Loucy (cell line): ENCODE data around the gene HLF.
A peak's percentile ranks its signal among the peaks of the same experiment; 100 is the strongest.

Experiments
- H2AFZ ChIP-seq: fragments of 200-600 bp; sonication (generic); 2 replicates; pipeline ENCODE4 v1.6.0; 2016; ENCODE audit warnings: antibody characterized with exemption, mild to moderate bottlenecking, low read length, moderate library complexity
- H3F3A ChIP-seq: fragments of 200-600 bp; 2 replicates; pipeline ENCODE4 v1.6.0; 2016; ENCODE audit warnings: antibody characterized with exemption, low read depth, mild to moderate bottlenecking
- H3K27me3 ChIP-seq: fragments of 200-600 bp; sonication (generic); 2 replicates; pipeline ENCODE4 v1.6.1; 2014; ENCODE audit warnings: low read length, mild to moderate bottlenecking; ENCODE audit not compliant: insufficient read depth, poor library complexity, severe bottlenecking
- H3K36me3 ChIP-seq: fragments of 200-600 bp; sonication (generic); 2 replicates; pipeline ENCODE4 v1.6.1; 2016; ENCODE audit warnings: low read length; ENCODE audit not compliant: insufficient read depth
- H3K4me1 ChIP-seq: fragments of 200-600 bp; sonication (generic); 2 replicates; pipeline ENCODE4 v1.5.1; 2014; ENCODE audit warnings: low read length, mild to moderate bottlenecking; ENCODE audit not compliant: insufficient read depth, poor library complexity, severe bottlenecking
- H3K4me2 ChIP-seq: fragments of 200-600 bp; sonication (generic); 2 replicates; pipeline ENCODE4 v1.6.0; 2014; ENCODE audit warnings: antibody characterized with exemption, low read length, low read depth, mild to moderate bottlenecking; ENCODE audit not compliant: poor library complexity, severe bottlenecking
- H3K4me3 ChIP-seq: fragments of 200-600 bp; sonication (generic); 2 replicates; pipeline ENCODE4 v1.5.1; 2014; ENCODE audit warnings: low read length, mild to moderate bottlenecking, mixed read lengths; ENCODE audit not compliant: poor library complexity, severe bottlenecking
- H3K79me2 ChIP-seq: fragments of 200-600 bp; sonication (generic); 2 replicates; pipeline ENCODE4 v1.6.1; 2014; ENCODE audit warnings: low read length; ENCODE audit not compliant: insufficient read depth
- H3K9ac ChIP-seq: fragments of 200-600 bp; sonication (generic); 2 replicates; pipeline ENCODE4 v1.6.0; 2014; ENCODE audit warnings: mild to moderate bottlenecking, low read depth, low read length, moderate library complexity; ENCODE audit not compliant: poor library complexity, severe bottlenecking
- H3K9me2 ChIP-seq: fragments of 200-600 bp; sonication (generic); replicated peaks from 2 replicates; pipeline ENCODE4 v1.6.1; 2016; ENCODE audit warnings: low read depth, low read length, mixed read lengths
- H3K9me3 ChIP-seq: fragments of 200-600 bp; sonication (generic); 2 replicates; pipeline ENCODE4 v1.6.1; 2014; ENCODE audit warnings: mild to moderate bottlenecking, antibody characterized with exemption, low read length, low read depth; ENCODE audit not compliant: insufficient read depth
- H4K20me1 ChIP-seq: fragments of 200-600 bp; sonication (generic); 2 replicates; pipeline ENCODE4 v1.6.0; 2014; ENCODE audit warnings: antibody characterized with exemption, low read length, mild to moderate bottlenecking; ENCODE audit not compliant: insufficient read depth, poor library complexity, severe bottlenecking
- CTCF ChIP-seq: fragments of 200-600 bp; sonication (generic); conservative IDR thresholded peaks from 2 replicates; pipeline ENCODE4 v1.5.1; 2014; ENCODE audit warnings: mild to moderate bottlenecking, antibody characterized with exemption, low read length
- EZH2phosphoT487 ChIP-seq: fragments of 200-600 bp; IDR thresholded peaks from 2 replicates; pipeline ENCODE4 v1.6.1; 2018; ENCODE audit warnings: antibody characterized with exemption, mild to moderate bottlenecking, moderate library complexity, borderline replicate concordance

The HLF gene

GRCh38 chr17:55292094-55292493 lies 27.3 kb downstream of the HLF start:
- no peak overlapping the region for H3K4me2 ChIP-seq
- no peaks in the 10 kb centered on the region for H3K36me3 ChIP-seq
- H3F3A ChIP-seq = no peaks in the 10 kb centered on the region
- no peaks in the 10 kb centered on the region for H3K9me2 ChIP-seq
- H3K4me1 ChIP-seq = no peaks in the 10 kb centered on the region
- TF ChIP-seq CTCF = no peak
- no peak for TF ChIP-seq EZH2phosphoT487
- H2AFZ ChIP-seq = no peak overlapping the region
- H4K20me1 ChIP-seq = no peaks in the 10 kb centered on the region
- no peaks in the 10 kb centered on the region for H3K79me2 ChIP-seq
- H3K4me3 ChIP-seq = no peak overlapping the region
- no peaks in the 10 kb centered on the region for H3K27me3 ChIP-seq
- no peak overlapping the region for H3K9ac ChIP-seq
- no peaks in the 10 kb centered on the region for H3K9me3 ChIP-seq

GRCh38 chr17:55294042-55294751 lies 29.4 kb downstream of the HLF start:
- Histone ChIP-seq H3K36me3 (no peaks in the 10 kb centered on the region), H3F3A (no peaks in the 10 kb centered on the region), H3K9me3 (no peaks in the 10 kb centered on the region), H4K20me1 (no peaks in the 10 kb centered on the region), H3K4me1 (no peaks in the 10 kb centered on the region), H3K9me2 (no peaks in the 10 kb centered on the region), H3K79me2 (no peaks in the 10 kb centered on the region), H2AFZ (no peak overlapping the region), H3K9ac (no peak overlapping the region), H3K4me2 (no peak overlapping the region), H3K4me3 (no peak overlapping the region), H3K27me3 (no peaks in the 10 kb centered on the region)
- TF ChIP-seq CTCF (no peak), EZH2phosphoT487 (no peak)

GRCh38 chr17:55295411-55296170 lies 30.8 kb downstream of the HLF start:
- H3K4me2 ChIP-seq = no peak overlapping the region
- H2AFZ ChIP-seq = no peak overlapping the region
- H3K4me1 ChIP-seq = no peaks in the 10 kb centered on the region

More at GRCh38 chr17:55295411-55296170, 30.8 kb downstream of the HLF start:
- no peak overlapping the region for H3K4me3 ChIP-seq
- H3K79me2 ChIP-seq = no peaks in the 10 kb centered on the region
- TF ChIP-seq EZH2phosphoT487 (no peak), CTCF (peak; percentile 85)
- H3K9me2 ChIP-seq = no peaks in the 10 kb centered on the region
- no peak overlapping the region for H3K9ac ChIP-seq
- no peaks in the 10 kb centered on the region for H3F3A ChIP-seq
- no peaks in the 10 kb centered on the region for H3K9me3 ChIP-seq
- no peaks in the 10 kb centered on the region for H3K36me3 ChIP-seq
- H4K20me1 ChIP-seq = no peaks in the 10 kb centered on the region
- H3K27me3 ChIP-seq = no peaks in the 10 kb centered on the region
